Left lung (tissue), 10 donors: Measurements from ENCODE around the gene NUDT12. TPM values are rescaled to one million over a fixed set of nuclear protein-coding genes. Genes with fewer than 3 reads are reported as not detected.

Experiments used
- ATAC-seq: fragments of 200-7000 bp; cut with Tn5 transposase; one replicate; pipeline ENCODE4 v1.9.1; 2020; ENCODE audit warnings: moderate library complexity
- DNase-seq, 4 donors: peaks; one replicate each; pipeline ENCODE4 v3.0.0-alpha.2; 2013 to 2020
- H3K27ac ChIP-seq, 2 donors: fragments of 200-600 bp; sonication (generic) in 1 of 2; one replicate each; pipeline versions ENCODE4 v1.5.0 to v1.8.0; 2020 to 2021
- H3K27me3 ChIP-seq, 2 donors: fragments of 200-600 bp; sonication (generic) in 1 of 2; one replicate each; pipeline versions ENCODE4 v1.5.0 to v1.8.0; 2020 to 2021
- H3K36me3 ChIP-seq, 2 donors: fragments of 200-600 bp; sonication (generic) in 1 of 2; one replicate each; pipeline versions ENCODE4 v1.5.0 to v1.8.0; 2020 to 2021
- H3K4me1 ChIP-seq, 2 donors: fragments of 200-600 bp; one replicate each; pipeline ENCODE4 v1.8.0; 2021
- H3K4me3 ChIP-seq, 2 donors: fragments of 200-600 bp; sonication (generic) in 1 of 2; one replicate each; pipeline versions ENCODE4 v1.5.0 to v1.8.0; 2020 to 2021; ENCODE audit warnings: mild to moderate bottlenecking in 1 of 2
- H3K9me3 ChIP-seq, 2 donors: fragments of 200-600 bp; sonication (generic) in 1 of 2; one replicate each; pipeline versions ENCODE4 v1.5.0 to v1.8.0; 2020 to 2021
- CTCF ChIP-seq, 2 donors: fragments of 200-600 bp; sonication (generic) in 1 of 2; IDR thresholded peaks; one replicate each; pipeline versions ENCODE4 v1.5.0 to v1.8.0; 2021; ENCODE audit warnings: antibody characterized with exemption in 2 of 2
- intact Hi-C, 2 donors: fragments of 100-400 bp; cut with DNase I; formaldehyde crosslinking; loops; one replicate each; pipeline versions ENCODE4 v1.11.2 to v1.14.2; 2022
- polyA plus RNA-seq, 6 donors: library from polyadenylated mRNA; unstranded; fragments of 120-200 nt; gene quantifications; one replicate each; pipeline ENCODE4 v1.2.1, GENCODE V29; 2013; ENCODE audit not compliant: insufficient read length in 6 of 6
- total RNA-seq, 2 donors: library from RNA; stranded (reverse); fragmentation: NEBNext Ultra II Directional; extraction: Animal tissue kit (Norgen Biotek cat#: 25700); gene quantifications; one replicate each; pipeline ENCODE4 v1.2.1, GENCODE V29; 2021
- donor health status: DM: no; HTN: yes; CAD: no.
- donor health status: DM: no; HTN: no; CAD: no.

Gene NUDT12
- total and polyA plus RNA-seq, 8 donors = 11.2 to 21.5 (median 18.0) TPM

GRCh38 chr5:103589357-103589756 lies 26.8 kb upstream of the NUDT12 start:
- no peaks in the 10 kb centered on the region for H3K36me3 ChIP-seq
- no peak overlapping the region for H3K27ac ChIP-seq
- DNase-seq (no peak), ATAC-seq (no peak)
- H3K27me3 ChIP-seq = no peaks in the 10 kb centered on the region
- H3K9me3 ChIP-seq = no peaks in the 10 kb centered on the region
- no peaks in the 10 kb centered on the region for H3K4me1 ChIP-seq
- TF ChIP-seq CTCF (IDR thresholded peaks at IDR 0.05) = no peak
- H3K4me3 ChIP-seq = no peak overlapping the region
- intact Hi-C loops = loop anchor here in 1 of 2 donors (10.0 kb wide), 1 partner anchor 585 kb away; no protein-coding TSS in a partner anchor

GRCh38 chr5:103587185-103587748 lies 24.7 kb upstream of the NUDT12 start:
- peak; percentile 49 for ATAC-seq
- intact Hi-C loops = loop anchor here in 1 of 2 donors (10.0 kb wide), 1 partner anchor 588 kb away; no protein-coding TSS in a partner anchor
- peak in 1 of 2 donors; percentile 52 for TF ChIP-seq CTCF (IDR thresholded peaks at IDR 0.05)
- no peaks in the 10 kb centered on the region for H3K36me3 ChIP-seq
- H3K4me1 ChIP-seq = no peaks in the 10 kb centered on the region
- H3K27ac ChIP-seq = no peak overlapping the region
- H3K9me3 ChIP-seq = no peaks in the 10 kb centered on the region
- peak in 2 of 4 donors; percentile 36 to 52 for DNase-seq
- no peak overlapping the region for H3K4me3 ChIP-seq
- H3K27me3 ChIP-seq = no peaks in the 10 kb centered on the region

- Histone ChIP-seq H3K4me1 (no peaks in the 10 kb centered on the region), H3K27ac (no peak overlapping the region), H3K27me3 (no peaks in the 10 kb centered on the region), H3K9me3 (no peaks in the 10 kb centered on the region), H3K4me3 (no peak overlapping the region), H3K36me3 (no peaks in the 10 kb centered on the region)
- DNase-seq (peak in 2 of 4 donors; percentile 40 to 69), ATAC-seq (peak; percentile 52)
- intact Hi-C loops = loop anchor here in 1 of 2 donors (10.0 kb wide), 1 partner anchor 592 kb away; no protein-coding TSS in a partner anchor
- TF ChIP-seq CTCF (IDR thresholded peaks at IDR 0.05) = peak in 1 of 2 donors; percentile 32
Observed at GRCh38 chr5:103582364-103582763, 19.8 kb upstream of the NUDT12 start.

- no peak for ATAC-seq
Observed at GRCh38 chr5:103573411-103573810, 10.8 kb upstream of the NUDT12 start.

DNA sequence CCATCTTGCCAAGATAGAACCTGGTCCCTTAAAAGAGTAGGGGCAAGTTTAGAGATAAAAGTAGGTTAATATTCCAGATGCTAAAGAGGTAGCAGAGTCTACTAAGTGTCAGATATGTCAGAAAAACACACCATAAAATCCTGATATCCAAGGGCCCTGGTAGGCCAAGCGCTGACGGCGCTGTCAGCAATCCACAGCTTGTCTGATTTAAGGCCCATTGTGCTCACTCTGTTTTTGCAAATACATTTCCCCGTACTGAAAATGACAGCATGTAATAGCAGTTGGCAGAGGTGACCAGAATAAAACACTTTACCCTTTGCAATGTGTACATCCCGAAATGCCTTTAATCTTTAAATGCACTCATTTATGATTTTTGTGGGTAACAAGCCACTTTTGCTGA lies 9.9 kb upstream of the NUDT12 start:
- no peaks in the 10 kb centered on the region for H3K9me3 ChIP-seq
- intact Hi-C loops = no loop called here
- no peaks in the 10 kb centered on the region for H3K36me3 ChIP-seq
- no peak overlapping the region for H3K27ac ChIP-seq
- H3K4me3 ChIP-seq = no peak overlapping the region
- no peak for ATAC-seq
- no peak for TF ChIP-seq CTCF (IDR thresholded peaks at IDR 0.05)
- no peaks in the 10 kb centered on the region for H3K4me1 ChIP-seq
- no peak for DNase-seq
- no peaks in the 10 kb centered on the region for H3K27me3 ChIP-seq

More at GRCh38 chr5:103573411-103573810, 10.8 kb upstream of the NUDT12 start:
- H3K27ac ChIP-seq = no peak overlapping the region
- no peaks in the 10 kb centered on the region for H3K36me3 ChIP-seq
- intact Hi-C loops = no loop called here
- TF ChIP-seq CTCF (IDR thresholded peaks at IDR 0.05) = no peak
- no peaks in the 10 kb centered on the region for H3K4me1 ChIP-seq
- H3K9me3 ChIP-seq = no peaks in the 10 kb centered on the region
- no peaks in the 10 kb centered on the region for H3K27me3 ChIP-seq
- no peak for DNase-seq
- H3K4me3 ChIP-seq = no peak overlapping the region
